ENCODE data around the gene MC5R.

DNA sequence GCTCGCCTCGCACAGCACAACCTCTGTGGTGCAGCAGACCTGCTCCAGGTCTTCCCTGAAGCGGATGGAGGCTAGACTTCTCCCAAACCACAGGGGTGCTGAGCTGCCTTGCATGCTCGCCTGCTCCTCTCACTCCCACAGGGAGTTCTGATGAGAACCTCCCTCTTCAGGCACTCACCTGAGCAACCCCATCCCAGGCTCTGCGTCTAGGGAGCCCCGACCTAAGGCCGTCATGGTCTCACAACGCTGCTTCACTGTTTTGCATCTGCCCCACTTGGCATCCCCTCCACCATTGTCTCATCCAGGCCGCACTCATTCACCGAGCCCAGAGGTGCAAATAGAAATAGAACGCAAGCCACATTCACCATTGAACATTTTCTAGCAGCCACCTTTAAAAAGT lies 24.6 kb upstream of the MC5R start:
- TF ChIP-seq POLR2A (IDR thresholded peaks at IDR 0.05; ENCODE audit: low read depth, low read length) (no peak), POLR2AphosphoS5 (IDR thresholded peaks at IDR 0.05; ENCODE audit: low read depth, low read length) (no peak)
